Esophagus (tissue), 2 donors: ENCODE results near the gene CEP68. TPM values are rescaled to one million over a fixed set of nuclear protein-coding genes. Genes with fewer than 3 reads are reported as not detected.

ENCODE experiments used
- H3K27ac ChIP-seq, 2 donors: one replicate each; pipeline ENCODE4 v1.5.1; 2013; ENCODE audit warnings: low read depth in 2 of 2, mild to moderate bottlenecking in 2 of 2, inconsistent platforms in 1 of 2, low read length in 1 of 2, moderate library complexity in 1 of 2
- H3K27me3 ChIP-seq, 2 donors: one replicate each; pipeline ENCODE4 v1.6.1; 2013; ENCODE audit warnings: low read length in 2 of 2, control low read depth in 1 of 2, mild to moderate bottlenecking in 1 of 2; ENCODE audit not compliant: insufficient read depth in 2 of 2, control insufficient read depth in 1 of 2
- H3K36me3 ChIP-seq, 2 donors: one replicate each; pipeline ENCODE4 v1.6.1; 2013; ENCODE audit warnings: low read length in 1 of 2; ENCODE audit not compliant: control insufficient read depth in 2 of 2, insufficient read depth in 2 of 2
- H3K4me1 ChIP-seq, 2 donors: one replicate each; pipeline ENCODE4 v1.6.1; 2013; ENCODE audit warnings: low read length in 1 of 2; ENCODE audit not compliant: control insufficient read depth in 2 of 2, insufficient read depth in 2 of 2
- H3K4me3 ChIP-seq, 2 donors: one replicate each; pipeline ENCODE4 v1.5.1; 2013; ENCODE audit warnings: low read length in 2 of 2, mild to moderate bottlenecking in 2 of 2, low read depth in 1 of 2, moderate library complexity in 1 of 2
- H3K9me3 ChIP-seq, 2 donors: one replicate each; pipeline ENCODE4 v1.6.1; 2013; ENCODE audit warnings: mild to moderate bottlenecking in 2 of 2, low read depth in 1 of 2, low read length in 1 of 2, moderate library complexity in 1 of 2; ENCODE audit not compliant: control insufficient read depth in 2 of 2, insufficient read depth in 1 of 2
- WGBS, 2 donors: extraction: QIAGEN DNeasy Blood & Tissue Kit; methylation state at CpG; one replicate each; pipeline ENCODE4 v1.1.7; 2013; 5-methylcytosine and 5-hydroxymethylcytosine counted together
- polyA plus RNA-seq, 2 donors: library from polyadenylated mRNA; stranded (reverse); fragments of 200-250 nt; gene quantifications; one replicate each; pipeline ENCODE4 v1.2.3, GENCODE V29; 2013
- donor health status: healthy with polysubstance abuse.
- donor health status: Bipolar disorder and iron deficiency.

Gene CEP68
- polyA plus RNA-seq, 2 donors, result 3.3 to 4.3 TPM

GRCh38 chr2:65133626-65134025, 77.4 kb downstream of the CEP68 start:
- H3K27me3 ChIP-seq, result no peaks in the 10 kb centered on the region
- H3K27ac ChIP-seq, result no peak overlapping the region
- 72% methylated on average over 4 of the region's 4 CpGs for WGBS, 2 donors
- H3K4me1 ChIP-seq, result no peaks in the 10 kb centered on the region
- no peak overlapping the region for H3K4me3 ChIP-seq
- no peaks in the 10 kb centered on the region for H3K36me3 ChIP-seq
- no peaks in the 10 kb centered on the region for H3K9me3 ChIP-seq

GRCh38 chr2:65134158-65134557, 77.9 kb downstream of the CEP68 start:
- Histone ChIP-seq H3K4me1 (no peaks in the 10 kb centered on the region), H3K36me3 (no peaks in the 10 kb centered on the region), H3K4me3 (no peak overlapping the region), H3K27me3 (no peaks in the 10 kb centered on the region), H3K9me3 (no peaks in the 10 kb centered on the region), H3K27ac (no peak overlapping the region)
- 91 to 94% methylated on average over 7 of the region's 7 CpGs for WGBS, 2 donors

GRCh38 chr2:65136253-65136652, 80.0 kb downstream of the CEP68 start:
- H3K4me3 ChIP-seq, result no peak overlapping the region
- H3K36me3 ChIP-seq, result no peaks in the 10 kb centered on the region
- WGBS, 2 donors, result 96 to 100% methylated on average over 1 of the region's 1 CpG
- no peaks in the 10 kb centered on the region for H3K27me3 ChIP-seq
- no peaks in the 10 kb centered on the region for H3K4me1 ChIP-seq
- H3K9me3 ChIP-seq, result no peaks in the 10 kb centered on the region
- no peak overlapping the region for H3K27ac ChIP-seq

Other genes with a start within 250 kb of the CEP68 start
- gene SLC1A4, start 67.0 kb upstream of the CEP68 start, polyA plus RNA-seq, result 1 to 10 TPM; 6.6 to 9.3 TPM
- gene RAB1A, start 73.7 kb downstream of the CEP68 start, polyA plus RNA-seq, result 100 to 1,000 TPM; 100 to 120 TPM
- 10 to 100 TPM; 58.4 to 73.8 TPM for gene ACTR2, start 171.4 kb downstream of the CEP68 start, polyA plus RNA-seq